Small intestine (tissue), 7 donors: Measurements from ENCODE around the gene TSC2. TPM values are rescaled to one million over a fixed set of nuclear protein-coding genes. Genes with fewer than 3 reads are reported as not detected.

Experiments used
- DNase-seq, 2 donors: peaks; one replicate each; pipeline versions ENCODE4 v3.0.0 to v3.0.0-alpha.2; 2013
- FAIRE-seq: peaks from 2 replicates; lab custom pipeline; 2012; peaks lifted over from hg19 to GRCh38; lab: Jason Lieb, UNC
- H3K27ac ChIP-seq, 3 donors: one replicate each; pipeline ENCODE4 v1.5.1; 2013; ENCODE audit warnings: low read length in 2 of 3, mild to moderate bottlenecking in 2 of 3, control low read depth in 1 of 3, inconsistent platforms in 1 of 3, low read depth in 1 of 3, moderate library complexity in 1 of 3
- H3K27me3 ChIP-seq, 3 donors: one replicate each; pipeline ENCODE4 v1.6.1; 2013; ENCODE audit warnings: low read length in 3 of 3, inconsistent platforms in 1 of 3; ENCODE audit not compliant: control insufficient read depth in 3 of 3, insufficient read depth in 3 of 3
- H3K36me3 ChIP-seq, 3 donors: one replicate each; pipeline ENCODE4 v1.6.1; 2013; ENCODE audit warnings: low read length in 3 of 3, inconsistent platforms in 1 of 3, low read depth in 1 of 3, mild to moderate bottlenecking in 1 of 3, moderate library complexity in 1 of 3; ENCODE audit not compliant: control insufficient read depth in 3 of 3, insufficient read depth in 2 of 3
- H3K4me1 ChIP-seq, 3 donors: one replicate each; pipeline ENCODE4 v1.6.1; 2013; ENCODE audit warnings: low read length in 2 of 3, inconsistent platforms in 1 of 3, low read depth in 1 of 3, mild to moderate bottlenecking in 1 of 3, moderate library complexity in 1 of 3; ENCODE audit not compliant: control insufficient read depth in 3 of 3, insufficient read depth in 2 of 3
- H3K4me3 ChIP-seq, 3 donors: one replicate each; pipeline ENCODE4 v1.5.1; 2013; ENCODE audit warnings: low read length in 3 of 3, control low read depth in 1 of 3, inconsistent platforms in 1 of 3, low read depth in 1 of 3, mild to moderate bottlenecking in 1 of 3, moderate library complexity in 1 of 3
- H3K9me3 ChIP-seq, 2 donors: one replicate each; pipeline ENCODE4 v1.6.1; 2013; ENCODE audit warnings: low read depth in 1 of 2, low read length in 1 of 2; ENCODE audit not compliant: control insufficient read depth in 2 of 2, insufficient read depth in 1 of 2
- WGBS, 3 donors: extraction: QIAGEN DNeasy Blood & Tissue Kit; methylation state at CpG; one replicate each; pipeline ENCODE4 v1.1.7; 2013; 5-methylcytosine and 5-hydroxymethylcytosine counted together
- polyA plus RNA-seq, 4 donors: library from polyadenylated mRNA; stranded (reverse) in 3 of 4; unstranded in 1 of 4; fragments of 200-250 nt in 3 of 4; fragments of 120-200 nt in 1 of 4; gene quantifications; one replicate each; pipeline versions ENCODE4 v1.2.1 to v1.2.3, GENCODE V29; 2013
- donor health status: healthy with polysubstance abuse.
- donor health status: control.
- donor health status: control.
- donor health status: Bipolar disorder and iron deficiency.
- donor health status: healthy.

Gene TSC2
- polyA plus RNA-seq, 4 donors, result 35.1 to 75.9 (median 60.1) TPM

GRCh38 chr16:2089706-2090480, 42.1 kb downstream of the TSC2 start:
- H3K9me3 ChIP-seq, result no peaks in the 10 kb centered on the region
- H3K27ac ChIP-seq, result peak overlapping the region in 2 of 3 donors; percentile 66 to 91
- H3K36me3 ChIP-seq, result peaks cover 5 to 93% (median 7%) of the 10 kb centered on the region in 3 donors
- DNase-seq (no peak), FAIRE-seq (no peak)
- 91 to 92% (median 91%) methylated on average over 43 to 44 of the region's 44 CpGs for WGBS, 3 donors
- peaks cover 0 to 26% (median 0%) of the 10 kb centered on the region in 3 donors for H3K4me1 ChIP-seq
- H3K27me3 ChIP-seq, result no peaks in the 10 kb centered on the region
- peak overlapping the region in 1 of 3 donors; percentile 41 for H3K4me3 ChIP-seq

- H3K36me3 ChIP-seq, result peaks cover 5 to 93% (median 7%) of the 10 kb centered on the region in 3 donors
- no peaks in the 10 kb centered on the region for H3K27me3 ChIP-seq
- 53 to 90% (median 71%) methylated on average over 13 to 14 of the region's 14 CpGs for WGBS, 3 donors
- H3K9me3 ChIP-seq, result no peaks in the 10 kb centered on the region
- H3K4me3 ChIP-seq, result peak overlapping the region in 1 of 3 donors; percentile 41
- DNase-seq (peak in 1 of 2 donors; percentile 16), FAIRE-seq (no peak)
- peak overlapping the region; percentile 66 to 91 (median 75) for H3K27ac ChIP-seq
- peaks cover 0 to 26% (median 0%) of the 10 kb centered on the region in 3 donors for H3K4me1 ChIP-seq
Observed at GRCh38 chr16:2090481-2090776, 42.6 kb downstream of the TSC2 start.

GRCh38 chr16:2090777-2091546, 43.2 kb downstream of the TSC2 start:
- DNase-seq (peak; percentile 92 to 94), FAIRE-seq (no peak)
- Histone ChIP-seq H3K36me3 (peaks cover 5 to 93% (median 7%) of the 10 kb centered on the region in 3 donors), H3K27ac (peak overlapping the region; percentile 81 to 91 (median 85)), H3K4me1 (peaks cover 0 to 26% (median 0%) of the 10 kb centered on the region in 3 donors), H3K9me3 (no peaks in the 10 kb centered on the region), H3K4me3 (peak overlapping the region in 2 of 3 donors; percentile 41 to 47), H3K27me3 (no peaks in the 10 kb centered on the region)
- WGBS, 3 donors, result 24 to 52% (median 37%) methylated on average over 41 to 101 of the region's 101 CpGs

- FAIRE-seq (no peak), DNase-seq (no peak)
- peak overlapping the region; percentile 79 to 85 (median 81) for H3K27ac ChIP-seq
- peaks cover 6 to 93% (median 7%) of the 10 kb centered on the region in 3 donors for H3K36me3 ChIP-seq
- peaks cover 0 to 26% (median 0%) of the 10 kb centered on the region in 3 donors for H3K4me1 ChIP-seq
- H3K9me3 ChIP-seq, result no peaks in the 10 kb centered on the region
- H3K4me3 ChIP-seq, result peak overlapping the region in 2 of 3 donors; percentile 40 to 47
- WGBS, 3 donors, result 12 to 65% (median 42%) methylated on average over 46 to 49 of the region's 49 CpGs
- no peaks in the 10 kb centered on the region for H3K27me3 ChIP-seq
Observed at GRCh38 chr16:2091547-2092255, 43.9 kb downstream of the TSC2 start.

GRCh38 chr16:2092256-2092620, 44.5 kb downstream of the TSC2 start:
- H3K4me1 ChIP-seq, result peaks cover 0 to 26% (median 0%) of the 10 kb centered on the region in 3 donors
- no peak for FAIRE-seq
- H3K9me3 ChIP-seq, result no peaks in the 10 kb centered on the region
- H3K4me3 ChIP-seq, result peak overlapping the region in 2 of 3 donors; percentile 40 to 47
- peak; percentile 78 to 88 for DNase-seq
- no peaks in the 10 kb centered on the region for H3K27me3 ChIP-seq
- H3K27ac ChIP-seq, result peak overlapping the region; percentile 79 to 85 (median 81)
- 18 to 60% (median 53%) methylated on average over 16 of the region's 16 CpGs for WGBS, 3 donors
- peaks cover 7 to 93% (median 8%) of the 10 kb centered on the region in 3 donors for H3K36me3 ChIP-seq

- Histone ChIP-seq H3K27me3 (no peaks in the 10 kb centered on the region), H3K36me3 (peaks cover 7 to 92% (median 10%) of the 10 kb centered on the region in 3 donors)
- no peak for FAIRE-seq
Observed at GRCh38 chr16:2092866-2093265, 45.1 kb downstream of the TSC2 start.

GRCh38 chr16:2093793-2094192, 46.0 kb downstream of the TSC2 start:
- no peak for FAIRE-seq
- Histone ChIP-seq H3K27me3 (no peaks in the 10 kb centered on the region), H3K4me1 (peaks cover 0 to 26% (median 0%) of the 10 kb centered on the region in 3 donors), H3K27ac (no peak overlapping the region), H3K36me3 (peaks cover 5 to 83% (median 10%) of the 10 kb centered on the region in 3 donors), H3K4me3 (no peak overlapping the region), H3K9me3 (no peaks in the 10 kb centered on the region)
- WGBS, 3 donors, result 86 to 91% (median 88%) methylated on average over 9 to 15 of the region's 15 CpGs
- no peak for DNase-seq

More at GRCh38 chr16:2092866-2093265, 45.1 kb downstream of the TSC2 start:
- Histone ChIP-seq H3K9me3 (no peaks in the 10 kb centered on the region), H3K4me3 (no peak overlapping the region), H3K27ac (peak overlapping the region; percentile 15 to 81 (median 42)), H3K4me1 (peaks cover 0 to 26% (median 0%) of the 10 kb centered on the region in 3 donors)
- no peak for DNase-seq
- 52 to 82% (median 56%) methylated on average over 13 of the region's 13 CpGs for WGBS, 3 donors
